IMR-90 (cell line): ENCODE results near the gene PIAS1. TPM values are rescaled to one million over a fixed set of nuclear protein-coding genes. Genes with fewer than 3 reads are reported as not detected.

Experiments used
- ATAC-seq: fragments of 200-7000 bp; cut with Tn5 transposase; 2 replicates; pipeline ENCODE4 v1.9.1; 2020; ENCODE audit warnings: low read depth, mild to moderate bottlenecking, moderate library complexity
- BruUV-seq: library from RNA; stranded (reverse); fragments of 400-500 nt; replicated peaks from 2 replicates; lab custom pipeline; 2021; lab: Mats Ljungman, UMichigan
- CTCF ChIA-PET: fragments of 300-600 bp; formaldehyde crosslinking; extraction: SDS; loops from one replicate; lab custom pipeline; 2021; ENCODE audit warnings: antibody characterized with exemption; lab: Yijun Ruan, JAX
- POLR2A ChIA-PET: fragments of 300-600 bp; sonication (Branson Sonifier 250); formaldehyde crosslinking; loops from one replicate; lab custom pipeline; 2022; ENCODE audit warnings: antibody characterized with exemption; ENCODE audit not compliant: unreplicated experiment; lab: Charles Lee
- DNase-seq: peaks from one replicate; pipeline ENCODE4 v3.0.0; 2013
- H2AFZ ChIP-seq: replicated peaks from 2 replicates; pipeline ENCODE3; 2013; ENCODE audit warnings: low read length, mild to moderate bottlenecking; ENCODE audit not compliant: poor library complexity
- H2AK5ac ChIP-seq: 2 replicates; pipeline ENCODE4 v1.6.1; 2013; ENCODE audit warnings: low read depth, low read length, inconsistent platforms
- H2AK9ac ChIP-seq: replicated peaks from 2 replicates; pipeline ENCODE3; 2013; ENCODE audit warnings: mild to moderate bottlenecking, low read depth, low read length, moderate library complexity; ENCODE audit not compliant: poor library complexity
- H2BK120ac ChIP-seq: 2 replicates; pipeline ENCODE4 v1.6.1; 2013; ENCODE audit warnings: low read depth, low read length, inconsistent platforms
- H2BK15ac ChIP-seq: 3 replicates; pipeline ENCODE4 v1.6.1; 2013; ENCODE audit warnings: low read depth, low read length, inconsistent platforms
- H2BK20ac ChIP-seq: 2 replicates; pipeline ENCODE4 v1.6.1; 2013; ENCODE audit warnings: low read depth, mild to moderate bottlenecking, inconsistent platforms, low read length, moderate library complexity
- H2BK5ac ChIP-seq: 2 replicates; pipeline ENCODE4 v1.6.1; 2013; ENCODE audit warnings: mild to moderate bottlenecking, low read depth, low read length, inconsistent platforms; ENCODE audit not compliant: poor library complexity, severe bottlenecking
- H3K14ac ChIP-seq: replicated peaks from 2 replicates; pipeline ENCODE4 v1.6.1; 2013; ENCODE audit warnings: low read depth, low read length, inconsistent platforms
- H3K18ac ChIP-seq: 2 replicates; pipeline ENCODE4 v1.6.1; 2013; ENCODE audit warnings: low read depth, low read length, control low read depth
- H3K23ac ChIP-seq: 2 replicates; pipeline ENCODE4 v1.6.1; 2013; ENCODE audit warnings: low read depth, low read length, inconsistent platforms
- H3K27ac ChIP-seq: 2 replicates; pipeline ENCODE4 v1.5.1; 2013; ENCODE audit warnings: mild to moderate bottlenecking, control low read depth, low read length; ENCODE audit not compliant: insufficient read depth
- H3K27me3 ChIP-seq: 2 replicates; pipeline ENCODE4 v1.6.1; 2013; ENCODE audit warnings: low read length; ENCODE audit not compliant: control insufficient read depth, insufficient read depth
- H3K36me3 ChIP-seq: 2 replicates; pipeline ENCODE4 v1.6.1; 2013; ENCODE audit warnings: low read length, mixed read lengths; ENCODE audit not compliant: control insufficient read depth, insufficient read depth
- H3K4ac ChIP-seq: 2 replicates; pipeline ENCODE4 v1.6.1; 2013; ENCODE audit warnings: low read depth, low read length, inconsistent platforms
- H3K4me1 ChIP-seq: 2 replicates; pipeline ENCODE4 v1.6.1; 2013; ENCODE audit warnings: low read length, mixed read lengths; ENCODE audit not compliant: control insufficient read depth, insufficient read depth
- H3K4me2 ChIP-seq: 2 replicates; pipeline ENCODE4 v1.6.1; 2013; ENCODE audit warnings: low read depth, mild to moderate bottlenecking, control low read depth, low read length, moderate library complexity
- H3K4me3 ChIP-seq: 2 replicates; pipeline ENCODE4 v1.5.1; 2013; ENCODE audit warnings: low read depth, mild to moderate bottlenecking, control low read depth, low read length, moderate library complexity; ENCODE audit not compliant: insufficient read depth
- H3K56ac ChIP-seq: 2 replicates; pipeline ENCODE4 v1.6.1; 2013; ENCODE audit warnings: low read length, inconsistent platforms; ENCODE audit not compliant: insufficient read depth; ENCODE audit errors: extremely low read depth
- H3K79me1 ChIP-seq, 2 experiments: 2 replicates each; pipeline ENCODE4 v1.6.1; 2013; ENCODE audit warnings: low read length in 2 of 2, inconsistent platforms in 1 of 2, low read depth in 1 of 2
- H3K9ac ChIP-seq: 2 replicates; pipeline ENCODE4 v1.6.1; 2013; ENCODE audit warnings: low read depth, low read length, control low read depth
- H3K9me1 ChIP-seq: 2 replicates; pipeline ENCODE4 v1.6.1; 2013; ENCODE audit warnings: low read length, inconsistent platforms; ENCODE audit not compliant: insufficient read depth
- H3K9me3 ChIP-seq: 2 replicates; pipeline ENCODE4 v1.6.1; 2013; ENCODE audit warnings: low read length; ENCODE audit not compliant: control insufficient read depth, insufficient read depth
- H4K20me1 ChIP-seq: 2 replicates; pipeline ENCODE4 v1.6.1; 2013; ENCODE audit warnings: low read length, inconsistent platforms; ENCODE audit not compliant: insufficient read depth
- H4K5ac ChIP-seq: 2 replicates; pipeline ENCODE4 v1.6.1; 2013; ENCODE audit warnings: mild to moderate bottlenecking, low read depth, low read length, control low read depth
- H4K8ac ChIP-seq, 2 experiments: 2 replicates each; pipeline ENCODE4 v1.6.1; 2013; ENCODE audit warnings: low read depth in 2 of 2, low read length in 2 of 2, control low read depth in 1 of 2, inconsistent platforms in 1 of 2
- H4K91ac ChIP-seq: 2 replicates; pipeline ENCODE4 v1.6.1; 2013; ENCODE audit warnings: low read depth, low read length, inconsistent platforms; ENCODE audit not compliant: insufficient read depth
- CEBPB ChIP-seq: IDR thresholded peaks from 2 replicates; pipeline ENCODE4 v1.6.1; 2012; ENCODE audit warnings: low read depth, low read length, improper control_type of control experiment
- SMC3 ChIP-seq: fragments of 150-350 bp; IDR thresholded peaks from 2 replicates; pipeline ENCODE4 v1.6.1; 2016; ENCODE audit warnings: low read depth, mild to moderate bottlenecking, antibody characterized with exemption, low read length, moderate library complexity
- USF2 ChIP-seq: fragments of 150-350 bp; IDR thresholded peaks from 2 replicates; pipeline ENCODE4 v1.6.1; 2017; ENCODE audit warnings: mild to moderate bottlenecking, antibody characterized with exemption, low read length, low read depth
- WGBS, 2 experiments: methylation state at CpG; one replicate each; pipeline versions ENCODE4 v1.1.5 to v1.1.7; 2013; ENCODE audit warnings: missing lambda C conversion rate in 2 of 2; ENCODE audit not compliant: insufficient read length in 1 of 2; ENCODE audit errors: extremely low coverage in 2 of 2; 5-methylcytosine and 5-hydroxymethylcytosine counted together
- dilution Hi-C: fragments of 300-500 bp; cut with HindIII; formaldehyde crosslinking; loops from one replicate; pipeline ENCODE4 v1.14.3; 2018; ENCODE audit warnings: low sequenced_read_pairs; ENCODE audit not compliant: unreplicated experiment
- in situ Hi-C: fragments of 300-500 bp; cut with MboI; formaldehyde crosslinking; loops from 3 replicates; pipeline ENCODE4 v1.14.3; 2019; ENCODE audit warnings: low sequenced_read_pairs, inconsistent platforms, mixed read lengths
- intact Hi-C: fragments of 100-400 bp; cut with micrococcal nuclease; formaldehyde crosslinking; loops from 2 replicates; pipeline ENCODE4 v1.10.0; 2022
- polyA plus RNA-seq, 3 experiments: library from polyadenylated mRNA; depleted of rRNA; stranded (reverse); fragments of >200 nt; gene quantifications; 2 replicates each; pipeline ENCODE4 v1.2.3, GENCODE V29; 2012; ENCODE audit warnings: low replicate concordance in 1 of 3
- total RNA-seq: library from RNA; depleted of rRNA; stranded (reverse); fragments of >200 nt; gene quantifications from 2 replicates; pipeline ENCODE4 v1.2.3, GENCODE V29; 2012

Gene PIAS1
- total and polyA plus RNA-seq, 2 of the 4 experiments (the other 2 are of a cell fraction) = 20.0 to 63.6 TPM

DNA sequence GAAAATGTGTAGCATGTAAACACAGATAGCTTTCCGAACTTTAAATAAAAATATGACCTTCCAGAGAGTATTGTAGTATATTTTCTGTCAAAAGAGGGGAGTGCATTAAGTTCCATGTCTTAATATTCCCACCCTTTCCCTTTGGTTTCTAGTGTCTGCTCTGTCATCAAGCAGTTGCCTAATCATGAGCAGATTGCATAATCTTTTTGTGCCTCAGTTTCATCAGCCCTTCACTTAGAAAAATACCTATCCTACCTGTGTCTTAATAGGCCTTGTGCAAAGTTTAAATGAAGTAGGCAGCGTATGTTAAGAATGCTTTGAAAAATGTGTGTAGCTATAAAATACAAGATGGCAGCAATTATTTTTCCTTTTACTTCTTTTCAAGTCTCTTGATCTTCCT is 98.2 kb downstream of the PIAS1 start:
- Histone ChIP-seq H4K8ac (no peak overlapping the region; a peak in 1 of 4 replicates), H3K56ac (no peak overlapping the region), H3K79me1 (peaks cover 13 to 27% of the 10 kb centered on the region in 2 experiments; a peak in 3 of 4 replicates), H2AFZ (no peak overlapping the region), H3K4me1 (peaks cover 3% of the 10 kb centered on the region; the same call in 1 of the 2 replicates), H3K9me1 (no peaks in the 10 kb centered on the region), H3K4me2 (no peak overlapping the region), H4K91ac (no peak overlapping the region), H3K9ac (no peak overlapping the region), H3K27me3 (no peaks in the 10 kb centered on the region), H3K36me3 (peaks cover 9% of the 10 kb centered on the region), H2BK120ac (no peak overlapping the region), H3K27ac (no peak overlapping the region), H2AK5ac (no peak overlapping the region), H3K23ac (no peak overlapping the region), H3K4me3 (no peak overlapping the region), H2BK15ac (no peak overlapping the region), H2AK9ac (no peak overlapping the region), H2BK5ac (no peak overlapping the region), H2BK20ac (no peak overlapping the region), H3K4ac (no peak overlapping the region), H4K20me1 (no peaks in the 10 kb centered on the region; the same call in 1 of the 2 replicates), H3K14ac (no peak overlapping the region), H4K5ac (no peak overlapping the region), H3K9me3 (no peaks in the 10 kb centered on the region), H3K18ac (no peak overlapping the region)
- BruUV-seq = no TSS peak
- ChIA-PET POLR2A (interaction anchor here (0.6 kb wide), 1 partner anchor 193 kb away, joined by 5 read pairs; no protein-coding TSS in a partner anchor), CTCF (interaction anchor here (0.5 to 1.4 kb wide), 4 partner anchors 102 to 311 kb away, joined by 3 to 8 read pairs (median 4); no protein-coding TSS in a partner anchor)
- intact Hi-C loops = no loop called here
- no CpG with 5 or more reads among the region's 2 CpGs for WGBS, 2 experiments
- dilution Hi-C loops = no loop called here
- in situ Hi-C loops = loop anchor here (10.0 kb wide), 1 partner anchor 288 kb away; no protein-coding TSS in a partner anchor
- DNase-seq (no peak), ATAC-seq (no peak)
- TF ChIP-seq SMC3 (no peak), CEBPB (peak; percentile 62; the same call in 1 of the 2 replicates), USF2 (no peak)
